A204.1 (cell line): ENCODE data around the gene WWC1.
A peak's percentile ranks its signal among the peaks of the same experiment; 100 is the strongest.

Experiments
- FAIRE-seq: peaks from 2 replicates; lab custom pipeline; 2012; peaks lifted over from hg19 to GRCh38; lab: Jason Lieb, UNC

WWC1 gene

GRCh38 chr5:168446983-168447619 lies 155.7 kb downstream of the WWC1 start:
- no peak for FAIRE-seq

GRCh38 chr5:168447808-168448207 lies 156.4 kb downstream of the WWC1 start:
- FAIRE-seq = no peak

GRCh38 chr5:168449166-168449565 lies 157.7 kb downstream of the WWC1 start:
- no peak for FAIRE-seq

GRCh38 chr5:168451565-168451964 lies 160.1 kb downstream of the WWC1 start:
- FAIRE-seq = no peak

GRCh38 chr5:168455201-168455600 lies 163.8 kb downstream of the WWC1 start:
- no peak for FAIRE-seq

GRCh38 chr5:168457542-168457941 lies 166.1 kb downstream of the WWC1 start:
- FAIRE-seq = no peak

- FAIRE-seq = no peak
These were observed 169.2 kb downstream of the WWC1 start for GRCh38 chr5:168460606-168461005.

- no peak for FAIRE-seq
These were observed 171.6 kb downstream of the WWC1 start for GRCh38 chr5:168463081-168463480.

- no peak for FAIRE-seq
These were observed 172.8 kb downstream of the WWC1 start for GRCh38 chr5:168464214-168464613.

- no peak for FAIRE-seq
These were observed 173.2 kb downstream of the WWC1 start for GRCh38 chr5:168464641-168465040.

GRCh38 chr5:168467755-168468330 lies 176.4 kb downstream of the WWC1 start:
- no peak for FAIRE-seq

- FAIRE-seq = no peak
These were observed 177.4 kb downstream of the WWC1 start for GRCh38 chr5:168468836-168469235.

- FAIRE-seq = no peak
These were observed 178.4 kb downstream of the WWC1 start for GRCh38 chr5:168469816-168470215.

GRCh38 chr5:168471785-168472184 lies 180.3 kb downstream of the WWC1 start:
- no peak for FAIRE-seq

GRCh38 chr5:168472329-168472728 lies 180.9 kb downstream of the WWC1 start:
- no peak for FAIRE-seq

GRCh38 chr5:168474319-168474718 lies 182.9 kb downstream of the WWC1 start:
- FAIRE-seq = no peak

GRCh38 chr5:168477060-168477459 lies 185.6 kb downstream of the WWC1 start:
- FAIRE-seq = no peak

GRCh38 chr5:168479166-168479565 lies 187.7 kb downstream of the WWC1 start:
- FAIRE-seq = no peak

GRCh38 chr5:168480601-168481000 lies 189.2 kb downstream of the WWC1 start:
- FAIRE-seq = no peak

- no peak for FAIRE-seq
These were observed 189.9 kb downstream of the WWC1 start for GRCh38 chr5:168481330-168481788.

- FAIRE-seq = no peak
These were observed 190.9 kb downstream of the WWC1 start for GRCh38 chr5:168482361-168482760.

GRCh38 chr5:168486136-168486879 lies 194.9 kb downstream of the WWC1 start, which contains the start of gene RARS1:
RARS1 (plus strand) TSS chr5:168486471; CDS start chr5:168486499, 28 bp downstream.
- peak; percentile 54 for FAIRE-seq

- no peak for FAIRE-seq
These were observed 197.6 kb downstream of the WWC1 start for GRCh38 chr5:168489059-168489458.
